Lower lobe of right lung (tissue), 2 donors: Measurements from ENCODE around the gene TNFSF11. TPM values are rescaled to one million over a fixed set of nuclear protein-coding genes. Genes with fewer than 3 reads are reported as not detected.

Experiments
- ATAC-seq, 2 donors: fragments of 200-7000 bp; cut with Tn5 transposase; one replicate each; pipeline ENCODE4 v1.9.1; 2020 to 2022; ENCODE audit warnings: mild to moderate bottlenecking in 2 of 2, moderate library complexity in 2 of 2
- DNase-seq: peaks from one replicate; pipeline ENCODE4 v3.0.0-alpha.2; 2020
- H3K27ac ChIP-seq: fragments of 200-600 bp; one replicate; pipeline ENCODE4 v1.8.0; 2022
- H3K27me3 ChIP-seq: fragments of 200-600 bp; one replicate; pipeline ENCODE4 v1.8.0; 2022; ENCODE audit warnings: low read depth
- H3K36me3 ChIP-seq: fragments of 200-600 bp; one replicate; pipeline ENCODE4 v1.8.0; 2022; ENCODE audit warnings: mild to moderate bottlenecking
- H3K4me1 ChIP-seq: fragments of 200-600 bp; one replicate; pipeline ENCODE4 v1.8.0; 2022
- H3K4me3 ChIP-seq: fragments of 200-600 bp; one replicate; pipeline ENCODE4 v1.8.0; 2022; ENCODE audit warnings: mild to moderate bottlenecking
- H3K9me3 ChIP-seq: fragments of 200-600 bp; one replicate; pipeline ENCODE4 v1.8.0; 2022
- CTCF ChIP-seq: fragments of 200-600 bp; IDR thresholded peaks from one replicate; pipeline ENCODE4 v1.8.0; 2022; ENCODE audit warnings: antibody characterized with exemption, mild to moderate bottlenecking
- intact Hi-C: fragments of 100-400 bp; cut with DNase I; formaldehyde crosslinking; loops from one replicate; pipeline ENCODE4 v1.11.0; 2022
- total RNA-seq: library from RNA; stranded (reverse); fragmentation: NEBNext Ultra II Directional; extraction: Animal tissue kit (Norgen Biotek cat#: 25700); gene quantifications from one replicate; pipeline ENCODE4 v1.2.1, GENCODE V29; 2021
- donor health status: DM: no; HTN: yes; CAD: no; lungs with severe emphysema.

TNFSF11 gene
- total RNA-seq, 1 donor from 2014 or later, result not detected

GRCh38 chr13:42561752-42562467, 12.0 kb upstream of the TNFSF11 start:
- Histone ChIP-seq H3K4me3 (no peak overlapping the region), H3K9me3 (peaks cover 3% of the 10 kb centered on the region), H3K4me1 (no peaks in the 10 kb centered on the region), H3K27ac (no peak overlapping the region), H3K27me3 (no peaks in the 10 kb centered on the region), H3K36me3 (no peaks in the 10 kb centered on the region)
- ATAC-seq (no peak), DNase-seq (no peak)
- intact Hi-C loops, result no loop called here
- TF ChIP-seq CTCF, result no peak

DNA sequence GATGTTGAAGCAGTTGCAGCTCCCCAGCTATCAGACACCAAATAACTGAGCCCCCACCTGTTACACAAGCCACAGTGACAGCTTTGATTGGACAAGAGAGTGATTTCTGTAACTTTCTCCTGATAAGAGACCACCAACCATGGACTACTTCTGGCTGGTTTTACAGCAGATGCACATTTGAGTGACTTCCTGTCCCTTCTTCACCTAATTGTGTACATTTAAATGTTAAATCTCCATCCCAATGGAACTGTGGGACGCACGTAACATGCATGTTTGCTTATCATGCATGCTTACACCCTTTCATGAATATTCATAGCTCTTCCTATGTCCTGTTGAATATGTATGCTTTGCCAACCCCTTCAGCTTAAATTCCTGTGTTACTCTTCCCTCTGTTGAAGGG, 6.0 kb upstream of the TNFSF11 start:
- no peak for TF ChIP-seq CTCF
- no peaks in the 10 kb centered on the region for H3K36me3 ChIP-seq
- H3K4me3 ChIP-seq, result no peak overlapping the region
- H3K27me3 ChIP-seq, result no peaks in the 10 kb centered on the region
- H3K9me3 ChIP-seq, result peaks cover 3% of the 10 kb centered on the region
- H3K4me1 ChIP-seq, result no peaks in the 10 kb centered on the region
- intact Hi-C loops, result no loop called here
- ATAC-seq, result no peak
- H3K27ac ChIP-seq, result no peak overlapping the region
- no peak for DNase-seq

DNA sequence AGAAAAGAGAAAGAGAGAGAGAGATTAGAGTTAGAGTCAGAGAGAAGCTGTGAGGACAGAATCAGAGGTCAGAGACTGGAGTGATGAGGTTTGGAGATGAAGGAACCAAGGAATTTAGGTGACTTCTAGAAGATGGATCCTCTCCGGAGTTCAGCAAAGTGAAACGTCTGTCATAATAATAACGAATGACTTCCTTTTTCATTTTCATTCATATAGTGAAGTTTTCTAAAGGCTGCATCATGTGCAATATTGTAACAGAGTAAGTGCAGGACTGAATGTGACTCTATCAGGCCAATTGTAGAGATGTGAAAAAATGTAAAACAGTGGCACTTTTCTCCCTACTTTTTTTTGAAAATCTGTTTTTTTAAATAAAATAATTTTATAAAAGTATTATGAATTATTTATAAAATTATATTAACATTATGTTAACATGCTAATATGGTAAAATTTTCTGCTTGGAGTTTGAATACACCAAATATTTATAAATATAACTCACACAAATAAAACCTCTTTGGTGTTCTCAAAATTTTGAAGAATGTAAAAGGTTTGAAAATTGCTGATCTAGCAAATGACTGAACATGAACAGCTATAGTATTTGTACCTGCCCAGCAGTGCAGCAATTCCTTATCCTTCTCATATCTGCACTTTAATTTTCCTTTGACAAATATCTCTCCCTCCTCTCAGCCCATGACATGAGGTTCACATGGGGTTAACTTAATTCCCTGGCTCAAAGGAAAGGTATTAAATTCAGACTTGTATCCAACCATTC, 4.2 kb upstream of the TNFSF11 start:
- H3K9me3 ChIP-seq, result no peaks in the 10 kb centered on the region
- no peak overlapping the region for H3K27ac ChIP-seq
- no peak overlapping the region for H3K4me3 ChIP-seq
- DNase-seq (no peak), ATAC-seq (no peak)
- no peaks in the 10 kb centered on the region for H3K36me3 ChIP-seq
- peaks cover 9% of the 10 kb centered on the region for H3K4me1 ChIP-seq
- peaks cover 15% of the 10 kb centered on the region for H3K27me3 ChIP-seq
- intact Hi-C loops, result no loop called here
- no peak for TF ChIP-seq CTCF

GRCh38 chr13:42571895-42572294, 2.1 kb upstream of the TNFSF11 start:
- Histone ChIP-seq H3K4me1 (peaks cover 16% of the 10 kb centered on the region), H3K4me3 (no peak overlapping the region), H3K9me3 (no peaks in the 10 kb centered on the region), H3K27me3 (peaks cover 37% of the 10 kb centered on the region), H3K36me3 (no peaks in the 10 kb centered on the region), H3K27ac (no peak overlapping the region)
- no peak for TF ChIP-seq CTCF
- intact Hi-C loops, result no loop called here
- ATAC-seq (no peak), DNase-seq (no peak)

DNA sequence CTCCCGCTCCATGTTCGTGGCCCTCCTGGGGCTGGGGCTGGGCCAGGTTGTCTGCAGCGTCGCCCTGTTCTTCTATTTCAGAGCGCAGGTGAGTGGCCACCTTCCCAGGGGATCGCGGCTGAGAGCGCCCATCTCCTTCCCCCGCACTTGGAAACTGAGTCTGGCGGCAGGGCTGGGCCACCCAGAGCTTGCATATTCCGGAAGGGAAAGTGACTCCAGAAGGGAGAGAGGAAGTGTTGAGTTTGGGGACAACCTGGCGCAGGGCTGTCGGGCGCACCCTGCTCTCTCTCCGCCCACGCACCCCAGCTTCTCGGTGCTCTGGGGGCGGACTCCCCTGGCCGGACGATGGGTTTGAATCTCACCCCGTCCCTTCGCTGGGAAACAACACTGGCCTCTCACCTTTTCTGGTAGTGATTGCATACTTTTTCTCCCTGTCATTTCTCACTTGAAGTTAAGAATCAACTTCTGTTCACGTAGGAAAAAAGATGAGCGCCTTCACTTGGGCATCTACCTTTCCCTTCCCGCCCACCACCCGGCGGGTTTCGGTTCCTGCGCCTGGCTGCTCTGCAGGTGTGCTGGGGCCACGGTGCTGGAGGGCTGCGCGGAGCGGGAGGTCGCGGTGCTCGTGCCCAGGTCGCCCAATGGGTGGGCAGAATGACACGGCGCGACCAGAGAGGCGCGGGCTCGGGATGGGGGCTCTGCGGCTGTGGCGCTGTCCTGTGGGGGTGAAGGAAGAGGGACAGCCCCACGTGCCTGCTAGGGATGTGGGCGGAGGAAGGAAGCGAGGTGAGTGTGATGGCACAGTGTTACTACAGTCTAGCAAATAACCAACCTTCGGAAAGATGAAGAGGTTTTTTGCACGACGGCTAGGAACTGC, 721 bp downstream of the TNFSF11 start:
- H3K9me3 ChIP-seq, result no peaks in the 10 kb centered on the region
- H3K4me3 ChIP-seq, result peak overlapping the region; percentile 47
- H3K36me3 ChIP-seq, result no peaks in the 10 kb centered on the region
- TF ChIP-seq CTCF, result no peak
- no peak overlapping the region for H3K27ac ChIP-seq
- H3K27me3 ChIP-seq, result peaks cover 56% of the 10 kb centered on the region
- DNase-seq (no peak), ATAC-seq (peak; percentile 37 to 47)
- intact Hi-C loops, result no loop called here
- H3K4me1 ChIP-seq, result peaks cover 16% of the 10 kb centered on the region
